GM23338 (cell line): ENCODE results near the gene NAPG. TPM values are rescaled to one million over a fixed set of nuclear protein-coding genes. Genes with fewer than 3 reads are reported as not detected.

Experiments used
- ATAC-seq: fragments of 200-7000 bp; cut with Tn5 transposase; 3 replicates; pipeline ENCODE4 v1.9.1; 2020
- DNase-seq: peaks from one replicate; pipeline ENCODE4 v3.0.0-alpha.2; 2015; ENCODE audit warnings: low spot score
- H2AFZ ChIP-seq: fragments of 200-600 bp; sonication (generic); 2 replicates; pipeline ENCODE4 v1.8.0; 2016; ENCODE audit warnings: antibody characterized with exemption, mild to moderate bottlenecking, moderate library complexity
- H3F3A ChIP-seq: fragments of 200-600 bp; sonication (generic); replicated peaks from 2 replicates; pipeline ENCODE4 v1.8.0; 2017; ENCODE audit warnings: antibody characterized with exemption, mixed run types, low read depth
- H3K27ac ChIP-seq: fragments of 200-600 bp; sonication (generic); 2 replicates; pipeline ENCODE4 v1.6.1; 2016; ENCODE audit warnings: low read depth
- H3K27me3 ChIP-seq: fragments of 200-600 bp; sonication (generic); 2 replicates; pipeline ENCODE4 v1.8.0; 2016; ENCODE audit warnings: mild to moderate bottlenecking, mixed run types, moderate library complexity; ENCODE audit not compliant: insufficient read depth
- H3K36me3 ChIP-seq: fragments of 200-600 bp; sonication (generic); 2 replicates; pipeline ENCODE4 v1.8.0; 2016; ENCODE audit warnings: mild to moderate bottlenecking; ENCODE audit not compliant: insufficient read depth
- H3K4me1 ChIP-seq: fragments of 200-600 bp; sonication (generic); 2 replicates; pipeline ENCODE4 v1.8.0; 2016; ENCODE audit warnings: mild to moderate bottlenecking, moderate library complexity; ENCODE audit not compliant: insufficient read depth
- H3K4me2 ChIP-seq: fragments of 200-600 bp; sonication (generic); 2 replicates; pipeline ENCODE4 v1.7.1; 2017; ENCODE audit warnings: mixed run types
- H3K4me3 ChIP-seq: fragments of 200-600 bp; sonication (generic); 2 replicates; pipeline ENCODE4 v1.6.1; 2016; ENCODE audit warnings: mixed run types
- H3K79me2 ChIP-seq: fragments of 200-600 bp; sonication (generic); replicated peaks from 2 replicates; pipeline ENCODE4 v1.8.0; 2017; ENCODE audit warnings: mild to moderate bottlenecking; ENCODE audit not compliant: insufficient read depth
- H3K9me2 ChIP-seq: fragments of 200-600 bp; sonication (generic); 2 replicates; pipeline ENCODE4 v1.8.0; 2017; ENCODE audit not compliant: insufficient read depth
- H4K20me1 ChIP-seq: fragments of 200-600 bp; sonication (generic); replicated peaks from 2 replicates; pipeline ENCODE4 v1.8.0; 2017; ENCODE audit warnings: mild to moderate bottlenecking; ENCODE audit not compliant: insufficient read depth
- H3K27ac Mint-ChIP-seq: 2 replicates; pipeline ENCODE4 v1.8.0; 2020; ENCODE audit warnings: inconsistent platforms, mild to moderate bottlenecking, moderate library complexity, mixed read lengths
- H3K27me3 Mint-ChIP-seq: 3 replicates; pipeline ENCODE4 v1.8.0; 2022; ENCODE audit warnings: low read depth, mild to moderate bottlenecking, moderate library complexity, mixed read lengths, inconsistent platforms; ENCODE audit not compliant: insufficient read depth, poor library complexity
- H3K36me3 Mint-ChIP-seq: 3 replicates; pipeline ENCODE4 v1.8.0; 2021; ENCODE audit warnings: low read depth, mild to moderate bottlenecking, inconsistent platforms, moderate library complexity, mixed read lengths
- H3K4me1 Mint-ChIP-seq: 3 replicates; pipeline ENCODE4 v1.8.0; 2020; ENCODE audit warnings: mild to moderate bottlenecking, inconsistent platforms, mixed read lengths
- H3K4me3 Mint-ChIP-seq: 3 replicates; pipeline ENCODE4 v1.8.0; 2021; ENCODE audit warnings: moderate library complexity, mild to moderate bottlenecking, inconsistent platforms, mixed read lengths
- H3K9me3 Mint-ChIP-seq: 3 replicates; pipeline ENCODE4 v1.8.0; 2020; ENCODE audit warnings: moderate library complexity, mild to moderate bottlenecking, inconsistent platforms, mixed read lengths
- CREB1 ChIP-seq: fragments of 250-450 bp; sonication (Bioruptor Pico); IDR thresholded peaks from 2 replicates; pipeline ENCODE4 v1.5.0; 2020; ENCODE audit warnings: low read depth, mild to moderate bottlenecking, moderate library complexity
- CTCF ChIP-seq, 2 experiments: fragments of 200-600 bp in 1 of 2; sonication (generic) in 1 of 2; conservative IDR thresholded peaks; 2 replicates each; pipeline versions ENCODE4 v1.5.1 to v1.6.1; 2016 to 2017; ENCODE audit warnings: antibody characterized with exemption in 2 of 2, low read depth in 2 of 2, mild to moderate bottlenecking in 2 of 2, moderate library complexity in 1 of 2
- EZH2 ChIP-seq: fragments of 200-600 bp; sonication (generic); IDR thresholded peaks from one replicate; pipeline ENCODE4 v1.8.0; 2017; ENCODE audit warnings: antibody characterized with exemption, mild to moderate bottlenecking, low read depth; ENCODE audit not compliant: unreplicated experiment
- NANOG ChIP-seq: IDR thresholded peaks from 2 replicates; pipeline ENCODE4 v1.6.1; 2016; ENCODE audit warnings: antibody characterized with exemption, borderline replicate concordance
- REST ChIP-seq: IDR thresholded peaks from one replicate; pipeline ENCODE4 v1.6.1; 2018; ENCODE audit warnings: antibody characterized with exemption; ENCODE audit not compliant: unreplicated experiment
- STAT1 ChIP-seq: IDR thresholded peaks from one replicate; pipeline ENCODE4 v1.6.1; 2016; ENCODE audit warnings: antibody characterized with exemption; ENCODE audit not compliant: unreplicated experiment
- ZNF331 ChIP-seq: fragments of 250-450 bp; sonication (Bioruptor Pico); IDR thresholded peaks from 2 replicates; pipeline ENCODE4 v1.5.0; 2020; ENCODE audit warnings: low read depth, mild to moderate bottlenecking, moderate library complexity
- polyA plus RNA-seq: library from polyadenylated mRNA; unstranded; fragments of >200 nt; fragmentation: Nextera tagmentation; extraction: Ambion mirVana; gene quantifications from 2 replicates; pipeline ENCODE4 v1.2.1, GENCODE V29; 2016
- total RNA-seq: library from RNA; depleted of rRNA; stranded (reverse); fragments of >200 nt; shearing (Covaris generic); gene quantifications from 2 replicates; pipeline ENCODE4 v1.2.3, GENCODE V29; 2014

Gene NAPG
- total and polyA plus RNA-seq, 2 experiments from 2014 or later, result 26.8 to 40.1 TPM

GRCh38 chr18:10488017-10488416 is 37.8 kb upstream of the NAPG start (continued):
- no peak for TF ChIP-seq CTCF (conservative IDR thresholded peaks at IDR 0.05; ENCODE audit: low read depth in 2 of 2)
- TF ChIP-seq REST, result no peak
- no peak for TF ChIP-seq ZNF331 (CRISPR knock-in tag)
- TF ChIP-seq CREB1 (CRISPR knock-in tag), result no peak
- no peak for TF ChIP-seq EZH2
- TF ChIP-seq STAT1, result no peak

- DNase-seq, result peak; percentile 59
- Histone ChIP-seq H3K4me3 (no peak overlapping the region), H4K20me1 (no peaks in the 10 kb centered on the region), H3K4me2 (no peak overlapping the region), H3K79me2 (no peaks in the 10 kb centered on the region), H3F3A (no peaks in the 10 kb centered on the region), H3K9me2 (peaks cover 12% of the 10 kb centered on the region; the same call in 1 of the 2 replicates), H3K27me3 (no peaks in the 10 kb centered on the region), H3K36me3 (no peaks in the 10 kb centered on the region), H3K4me1 (no peaks in the 10 kb centered on the region), H2AFZ (no peak overlapping the region), H3K27ac (no peak overlapping the region)
- peaks cover 8% of the 10 kb centered on the region for H3K4me1 Mint-ChIP-seq
- H3K27me3 Mint-ChIP-seq, result no peaks in the 10 kb centered on the region
- no peak for TF ChIP-seq NANOG
- TF ChIP-seq CTCF (conservative IDR thresholded peaks at IDR 0.05; ENCODE audit: low read depth in 2 of 2), result peak; percentile 23 to 64; a peak in 3 of 4 replicates
- no peaks in the 10 kb centered on the region for H3K9me3 Mint-ChIP-seq
- no peaks in the 10 kb centered on the region for H3K36me3 Mint-ChIP-seq
- peak; percentile 96 for ATAC-seq
- H3K27ac Mint-ChIP-seq, result no peak overlapping the region
- H3K4me3 Mint-ChIP-seq, result no peak overlapping the region
Observed at GRCh38 chr18:10490401-10491165, 35.2 kb upstream of the NAPG start.
